Kidney epithelial cell (primary cell): ENCODE data around the gene RARRES2. TPM values are rescaled to one million over a fixed set of nuclear protein-coding genes. Genes with fewer than 3 reads are reported as not detected.

Source experiments
- DNase-seq: peaks from one replicate; pipeline ENCODE4 v3.0.0-alpha.2; 2010; ENCODE audit warnings: low read depth
- H3K27me3 ChIP-seq: 2 replicates; pipeline ENCODE4 v1.6.0; 2011; ENCODE audit warnings: low read length; ENCODE audit not compliant: control insufficient read depth, insufficient read depth
- H3K36me3 ChIP-seq: 2 replicates; pipeline ENCODE4 v1.5.1; 2011; ENCODE audit warnings: low read length; ENCODE audit not compliant: control insufficient read depth, insufficient read depth
- H3K4me3 ChIP-seq: 2 replicates; pipeline ENCODE4 v1.5.1; 2011; ENCODE audit warnings: low read depth, mild to moderate bottlenecking, control low read depth, low read length
- CTCF ChIP-seq: IDR thresholded peaks from 2 replicates; pipeline ENCODE4 v1.5.1; 2011; ENCODE audit warnings: mild to moderate bottlenecking, moderate library complexity, low read length, control low read depth, inconsistent platforms; ENCODE audit not compliant: insufficient read depth, poor library complexity, severe bottlenecking
- total RNA-seq: library from RNA; depleted of rRNA; stranded (reverse); fragments of >200 nt; gene quantifications from 2 replicates; pipeline ENCODE4 v1.2.3, GENCODE V29; 2015

The RARRES2 gene
- total RNA-seq, 1 donor from 2014 or later = 0.38 TPM

- peaks cover 2% of the 10 kb centered on the region for H3K36me3 ChIP-seq
- no peak overlapping the region for H3K4me3 ChIP-seq
- DNase-seq = no peak
- TF ChIP-seq CTCF = no peak
- H3K27me3 ChIP-seq = no peaks in the 10 kb centered on the region
Measured at GRCh38 chr7:150371131-150371995, 29.9 kb upstream of the RARRES2 start.

GRCh38 chr7:150370612-150371071 lies 29.2 kb upstream of the RARRES2 start:
- TF ChIP-seq CTCF = no peak
- Histone ChIP-seq H3K27me3 (no peaks in the 10 kb centered on the region), H3K4me3 (no peak overlapping the region), H3K36me3 (peaks cover 2% of the 10 kb centered on the region)
- no peak for DNase-seq

- TF ChIP-seq CTCF = no peak
- Histone ChIP-seq H3K27me3 (no peaks in the 10 kb centered on the region), H3K36me3 (peaks cover 2% of the 10 kb centered on the region), H3K4me3 (peak overlapping the region; percentile 91)
- DNase-seq = no peak
Measured at GRCh38 chr7:150369748-150370501, 28.5 kb upstream of the RARRES2 start.

- DNase-seq = no peak
- peaks cover 2% of the 10 kb centered on the region for H3K36me3 ChIP-seq
- peak overlapping the region; percentile 91 for H3K4me3 ChIP-seq
- no peak for TF ChIP-seq CTCF
- H3K27me3 ChIP-seq = no peaks in the 10 kb centered on the region
Measured at GRCh38 chr7:150368884-150369747, 27.7 kb upstream of the RARRES2 start.

GRCh38 chr7:150368096-150368883 lies 26.9 kb upstream of the RARRES2 start, which contains the start of gene REPIN1:
Gene REPIN1 (plus strand): TSS chr7:150368822. CDS start chr7:150369712, 890 bp downstream.
- Histone ChIP-seq H3K36me3 (no peaks in the 10 kb centered on the region), H3K4me3 (peak within 1 kb of the TSS; percentile 91), H3K27me3 (no peaks in the 10 kb centered on the region)
- TF ChIP-seq CTCF = no peak
- peak; percentile 63 for DNase-seq
